Fibroblast of pulmonary artery (primary cell): ENCODE results near the gene WDFY4.

ENCODE experiments used
- DNase-seq: peaks from one replicate; pipeline ENCODE4 v3.0.0-alpha.2; 2010; ENCODE audit warnings: low read depth
- H3K4me3 ChIP-seq: replicated peaks from 2 replicates; pipeline ENCODE4 v1.5.1; 2011; ENCODE audit warnings: low read depth, mild to moderate bottlenecking, control low read depth, low read length, moderate library complexity
- TF ChIP-seq, protein P1 (sequence below): IDR thresholded peaks from 2 replicates; pipeline ENCODE4 v1.5.1; 2011; ENCODE audit warnings: mild to moderate bottlenecking, control low read depth, low read length, inconsistent platforms; ENCODE audit errors: missing control alignments

WDFY4 gene

DNA sequence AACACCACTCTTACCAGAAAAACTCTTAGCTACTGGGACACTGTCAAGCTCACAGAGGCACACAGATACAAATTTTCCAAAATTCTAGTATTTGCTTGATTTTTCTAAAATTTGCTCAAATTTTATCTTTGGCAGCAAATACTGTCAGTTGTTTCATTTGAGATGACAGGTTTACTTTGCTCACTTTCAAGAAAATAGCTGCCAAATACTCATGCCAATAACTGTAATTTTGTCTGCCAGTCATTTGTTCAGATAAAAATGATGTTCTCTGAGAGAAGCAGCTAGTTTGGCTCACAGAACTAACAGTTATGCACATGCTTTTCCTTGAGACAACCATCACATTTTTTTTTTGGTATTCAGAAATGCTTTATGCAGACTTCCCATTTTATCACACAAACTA, 172.2 kb downstream of the WDFY4 start:
- DNase-seq, result no peak
- TF ChIP-seq, protein P1, sequence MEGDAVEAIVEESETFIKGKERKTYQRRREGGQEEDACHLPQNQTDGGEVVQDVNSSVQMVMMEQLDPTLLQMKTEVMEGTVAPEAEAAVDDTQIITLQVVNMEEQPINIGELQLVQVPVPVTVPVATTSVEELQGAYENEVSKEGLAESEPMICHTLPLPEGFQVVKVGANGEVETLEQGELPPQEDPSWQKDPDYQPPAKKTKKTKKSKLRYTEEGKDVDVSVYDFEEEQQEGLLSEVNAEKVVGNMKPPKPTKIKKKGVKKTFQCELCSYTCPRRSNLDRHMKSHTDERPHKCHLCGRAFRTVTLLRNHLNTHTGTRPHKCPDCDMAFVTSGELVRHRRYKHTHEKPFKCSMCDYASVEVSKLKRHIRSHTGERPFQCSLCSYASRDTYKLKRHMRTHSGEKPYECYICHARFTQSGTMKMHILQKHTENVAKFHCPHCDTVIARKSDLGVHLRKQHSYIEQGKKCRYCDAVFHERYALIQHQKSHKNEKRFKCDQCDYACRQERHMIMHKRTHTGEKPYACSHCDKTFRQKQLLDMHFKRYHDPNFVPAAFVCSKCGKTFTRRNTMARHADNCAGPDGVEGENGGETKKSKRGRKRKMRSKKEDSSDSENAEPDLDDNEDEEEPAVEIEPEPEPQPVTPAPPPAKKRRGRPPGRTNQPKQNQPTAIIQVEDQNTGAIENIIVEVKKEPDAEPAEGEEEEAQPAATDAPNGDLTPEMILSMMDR, result no peak

DNA sequence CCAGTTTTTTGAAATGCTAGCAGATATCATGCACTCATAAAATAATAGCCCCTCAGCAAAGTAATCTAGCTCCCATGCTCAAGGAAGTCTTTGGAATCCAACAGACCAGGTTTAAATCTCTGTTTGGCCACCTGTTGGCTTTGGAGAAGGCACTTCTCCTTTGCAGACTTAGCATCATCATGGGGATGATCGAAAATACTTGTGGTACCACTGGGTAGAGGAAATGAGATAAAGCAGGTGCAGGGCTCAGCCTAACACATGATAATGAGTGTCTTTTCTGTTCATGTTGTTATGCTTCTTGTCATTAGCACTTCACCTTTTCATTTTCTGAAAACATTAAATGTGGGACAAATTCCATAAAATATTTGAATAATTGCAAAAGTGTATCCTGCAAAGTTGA, 187.6 kb downstream of the WDFY4 start:
- TF ChIP-seq, protein P1, result no peak
- no peak overlapping the region for H3K4me3 ChIP-seq
- DNase-seq, result no peak

More for the DNA sequence above, 172.2 kb downstream of the WDFY4 start:
- no peak overlapping the region for H3K4me3 ChIP-seq

DNA sequence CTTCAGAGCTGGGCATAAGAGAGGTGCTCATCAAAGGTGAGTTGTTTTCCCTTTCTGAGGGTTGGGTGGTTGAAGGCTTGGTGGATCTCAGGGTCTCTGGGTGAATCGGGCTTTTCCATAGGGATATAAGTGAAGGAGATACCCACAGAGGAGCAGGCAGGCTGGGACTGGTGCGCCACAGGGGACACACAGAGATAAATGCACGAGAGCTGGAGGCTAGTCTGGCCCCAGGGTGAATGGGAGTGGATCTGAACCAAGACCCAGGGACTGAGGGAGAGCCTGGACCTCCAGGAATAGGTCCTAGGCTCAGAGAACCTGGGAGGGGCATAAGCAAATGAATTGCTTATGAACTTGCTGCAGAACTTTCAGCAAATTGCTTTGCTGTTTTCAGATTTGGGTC, 193.4 kb downstream of the WDFY4 start:
- TF ChIP-seq, protein P1, result no peak
- no peak for DNase-seq
- no peak overlapping the region for H3K4me3 ChIP-seq

DNA sequence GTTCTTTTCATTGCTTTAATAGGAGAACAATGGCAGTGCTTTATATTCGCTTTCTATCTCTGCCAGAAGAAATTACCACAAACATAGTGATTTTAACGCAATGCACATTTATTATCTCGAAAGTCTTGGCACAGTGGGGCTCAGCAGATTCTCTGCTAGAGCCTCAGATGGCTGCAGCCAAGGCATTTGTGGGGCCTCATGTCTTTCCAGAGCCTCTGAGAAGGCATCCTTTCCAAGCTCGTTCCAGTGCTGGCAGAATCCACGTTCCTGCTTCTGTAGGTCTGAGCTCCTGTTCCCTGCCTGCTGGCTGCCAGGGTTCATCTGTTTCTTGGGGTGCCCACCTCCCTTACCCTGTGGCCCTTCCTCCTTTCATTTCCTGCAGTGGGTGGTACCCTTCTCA, 194.8 kb downstream of the WDFY4 start:
- TF ChIP-seq, protein P1, result no peak
- H3K4me3 ChIP-seq, result no peak overlapping the region
- DNase-seq, result no peak

DNA sequence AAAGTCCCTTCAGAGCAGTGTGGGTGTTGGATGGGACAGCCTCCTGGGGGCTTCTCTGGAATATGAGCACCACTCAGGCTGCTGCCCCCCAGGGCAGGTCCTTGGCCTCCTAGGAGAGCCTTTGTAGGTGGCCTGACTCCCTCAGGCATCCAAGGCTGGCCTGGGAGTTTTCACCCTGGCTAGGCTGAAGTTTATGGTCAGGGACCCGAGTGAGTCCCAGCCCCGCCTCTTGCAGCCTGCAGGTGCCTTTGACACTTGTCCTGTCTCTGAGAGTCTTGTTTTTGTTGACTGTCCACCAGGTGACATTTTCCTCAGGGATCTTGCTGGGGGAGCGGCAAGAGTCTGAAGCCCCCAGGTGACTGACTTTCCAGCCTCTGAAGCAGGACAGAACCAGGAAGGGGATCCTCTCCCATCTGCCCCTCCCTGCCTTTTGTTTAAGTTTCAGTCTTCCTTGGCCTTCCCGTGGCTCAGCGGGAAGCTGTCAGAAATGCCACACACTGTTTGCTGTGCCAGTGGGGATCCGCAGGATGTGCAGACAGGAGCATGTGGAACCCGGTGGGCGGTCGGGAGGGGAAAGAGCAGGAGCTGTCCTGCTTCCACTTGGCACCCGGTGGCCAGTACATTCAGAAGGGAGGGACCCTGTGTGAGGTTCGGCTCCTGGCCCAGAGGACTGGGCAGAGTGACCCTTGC, 195.5 kb downstream of the WDFY4 start:
- H3K4me3 ChIP-seq, result no peak overlapping the region
- TF ChIP-seq, protein P1, result no peak
- no peak for DNase-seq

DNA sequence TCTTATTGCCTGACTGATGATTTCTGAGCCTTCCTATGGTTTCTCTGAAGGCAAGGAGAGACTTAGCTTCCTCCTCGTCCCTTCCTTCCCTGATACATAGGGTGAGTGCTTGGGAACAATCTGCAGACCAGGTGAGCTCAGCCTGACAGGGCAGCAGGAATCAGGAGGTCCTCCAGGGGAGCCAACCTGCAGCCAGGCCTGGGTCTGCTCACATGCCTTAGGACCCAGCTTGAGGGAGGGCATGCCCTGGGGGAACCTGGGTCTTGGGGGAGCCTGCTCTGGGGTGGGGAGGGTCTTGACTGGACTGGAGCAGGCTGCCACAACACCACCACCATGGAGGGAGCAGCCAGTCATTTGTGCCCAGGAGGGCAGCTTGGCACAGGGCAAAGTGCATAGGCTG, 197.3 kb downstream of the WDFY4 start:
- TF ChIP-seq, protein P1, result no peak
- DNase-seq, result no peak
- no peak overlapping the region for H3K4me3 ChIP-seq

DNA sequence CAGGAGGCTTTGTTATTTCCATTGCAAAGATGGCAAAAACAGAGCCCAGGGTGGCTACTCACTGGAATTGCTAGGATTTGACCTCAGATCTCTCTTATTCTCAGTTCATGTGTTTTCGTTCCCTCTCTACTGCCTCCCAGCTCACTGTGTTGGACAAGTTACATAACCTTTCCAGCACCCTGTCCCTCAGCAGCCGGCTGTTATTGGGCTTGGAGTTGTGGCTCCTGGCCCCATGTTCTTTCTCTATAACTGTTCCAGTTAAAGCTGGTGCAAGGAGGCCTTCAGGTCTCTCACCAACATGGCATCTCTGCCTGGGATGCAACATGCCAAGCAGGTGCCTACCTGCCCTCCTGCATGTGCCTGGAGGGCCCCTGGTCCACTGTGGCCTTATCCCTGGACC, 198.2 kb downstream of the WDFY4 start:
- H3K4me3 ChIP-seq, result no peak overlapping the region
- TF ChIP-seq, protein P1, result no peak
- no peak for DNase-seq
